GM18907 (cell line): ENCODE measurements around the gene EXOC6.

Experiments
- ATAC-seq: cut with Tn5 transposase; IDR thresholded peaks from one replicate; pipeline ENCODE4 v1.9.1; 2021; ENCODE audit warnings: mild to moderate bottlenecking, moderate library complexity; ENCODE audit not compliant: unreplicated experiment

Gene EXOC6

DNA sequence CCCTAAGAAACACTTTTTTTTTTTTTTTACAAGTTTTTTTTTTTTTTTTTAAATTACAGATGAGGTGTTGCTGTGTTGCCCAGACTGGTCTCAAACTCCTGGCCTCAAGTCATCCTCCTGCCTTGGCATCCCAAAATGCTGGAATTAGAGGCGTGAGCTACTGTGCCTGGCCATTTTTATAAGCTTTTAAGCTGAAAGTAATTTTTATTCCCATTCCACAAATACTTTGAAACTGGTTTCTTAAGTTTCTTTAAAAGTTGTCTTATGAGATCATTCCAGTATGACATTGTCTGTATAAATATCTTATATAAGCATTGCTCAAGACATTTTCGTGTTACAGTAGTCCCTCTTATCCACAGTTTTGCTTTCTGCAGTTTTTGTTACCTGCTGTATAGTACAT is 150.9 kb downstream of the EXOC6 start:
- no peak for ATAC-seq

DNA sequence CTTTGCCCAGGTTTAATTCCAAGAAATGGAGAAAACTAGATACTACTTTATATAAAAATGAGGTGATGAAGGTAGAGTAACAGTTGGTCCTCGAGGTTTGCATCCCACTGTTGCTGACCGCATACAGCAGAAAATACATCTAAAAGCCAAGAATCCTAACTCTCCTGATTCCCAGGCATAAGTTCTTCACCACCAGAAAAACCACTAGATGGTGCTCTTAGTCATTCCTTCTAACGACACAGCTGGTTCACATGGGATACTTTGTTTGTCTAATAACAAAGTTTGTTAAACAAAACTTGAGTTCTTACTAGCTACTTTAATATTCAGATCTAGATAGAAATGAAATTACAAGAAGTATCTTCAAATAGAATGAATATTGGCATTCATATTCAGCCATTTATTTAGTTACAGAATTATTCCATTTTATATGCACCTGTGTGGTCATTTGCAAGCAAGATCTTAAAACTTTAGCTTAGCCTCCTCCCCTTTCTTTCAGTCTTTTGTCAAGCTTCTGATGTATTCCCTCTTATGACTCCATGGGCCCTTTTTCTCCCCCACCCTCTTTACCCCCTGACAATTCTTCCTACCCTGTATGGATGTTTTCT is 158.2 kb downstream of the EXOC6 start:
- ATAC-seq, result no peak

DNA sequence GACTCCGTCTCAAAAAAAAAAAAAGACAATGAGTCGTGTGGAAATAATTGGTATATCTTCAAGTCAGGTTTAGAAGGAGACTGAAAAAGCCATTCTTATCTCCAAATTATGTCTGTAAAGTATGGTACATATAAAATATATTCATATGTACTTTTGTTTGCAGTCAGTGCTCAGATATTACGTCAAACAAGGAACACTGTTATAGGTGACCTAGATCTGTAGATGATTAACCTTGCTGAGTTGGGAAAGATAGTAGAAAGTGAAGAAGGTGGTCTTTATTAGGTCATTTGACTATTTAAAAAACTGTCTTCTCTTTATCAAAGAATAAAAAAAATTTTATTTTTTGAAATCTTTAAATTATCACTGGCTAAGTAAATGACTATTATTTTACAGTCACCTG is 167.4 kb downstream of the EXOC6 start:
- no peak for ATAC-seq

DNA sequence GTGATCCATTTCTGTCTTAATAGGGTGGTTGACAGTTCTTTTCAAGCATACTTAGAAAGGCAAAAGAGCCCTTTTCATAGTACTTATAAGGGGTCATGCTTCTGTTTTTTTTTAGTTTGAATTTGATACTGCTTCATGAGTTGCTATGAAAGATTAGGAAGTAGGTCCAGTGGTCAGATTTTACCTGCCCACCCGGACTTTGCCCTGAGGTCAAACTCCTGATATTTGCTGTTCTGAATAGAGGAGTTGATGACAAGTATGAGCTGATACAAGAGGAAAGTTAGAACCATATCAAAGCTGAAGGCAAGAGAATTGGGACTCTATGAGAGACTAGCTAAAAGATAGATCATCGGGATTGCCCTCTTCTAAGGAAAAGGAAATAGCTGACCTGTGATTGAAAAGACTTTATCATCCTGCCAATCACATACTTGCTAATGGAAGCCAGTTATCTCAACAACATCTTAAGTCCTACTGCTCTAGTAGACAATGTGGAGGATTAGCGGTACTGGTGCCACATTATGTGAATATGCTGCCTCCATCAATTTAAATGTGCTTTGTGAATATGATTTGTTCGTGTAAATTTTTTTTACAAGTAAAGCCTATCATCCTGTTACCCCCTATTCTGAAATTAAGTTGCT is 174.8 kb downstream of the EXOC6 start:
- ATAC-seq, result no peak

DNA sequence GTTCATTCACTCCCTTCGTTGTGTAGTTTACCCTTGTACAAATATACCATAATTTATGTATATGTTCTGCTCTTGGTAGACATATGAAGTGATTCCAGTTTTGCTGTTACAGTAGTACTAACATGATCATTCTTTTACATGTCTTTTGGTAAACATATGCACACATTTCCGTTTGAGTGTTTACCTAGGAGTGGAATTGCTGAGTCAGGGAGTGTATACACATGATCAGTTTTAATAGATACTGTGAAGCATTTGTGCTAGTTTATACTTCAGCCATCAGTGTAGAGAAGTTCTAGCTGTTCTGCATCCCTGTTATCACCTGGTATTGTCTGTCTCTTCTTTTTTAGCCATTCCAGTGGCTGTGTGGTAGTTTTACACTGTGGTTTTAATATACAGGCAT is 177.8 kb downstream of the EXOC6 start:
- ATAC-seq, result no peak

DNA sequence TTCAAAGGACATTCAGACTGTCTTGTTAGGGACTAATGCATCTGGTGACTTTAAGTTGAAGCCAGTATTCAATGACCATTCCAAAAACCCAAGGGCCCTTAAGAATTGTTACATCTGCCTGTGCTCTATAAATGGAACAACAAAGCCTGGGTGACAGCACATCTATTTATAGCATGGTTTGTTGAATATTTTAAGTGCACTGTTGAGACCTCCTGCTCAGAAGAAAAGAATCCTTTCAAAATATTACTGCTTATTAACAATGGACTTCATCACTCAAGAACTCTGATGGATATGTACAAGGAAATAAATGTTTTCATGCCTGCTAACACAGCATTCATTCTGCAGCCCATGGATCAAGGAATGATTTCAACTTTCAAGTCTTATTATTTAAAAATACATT is 179.2 kb downstream of the EXOC6 start:
- no peak for ATAC-seq

DNA sequence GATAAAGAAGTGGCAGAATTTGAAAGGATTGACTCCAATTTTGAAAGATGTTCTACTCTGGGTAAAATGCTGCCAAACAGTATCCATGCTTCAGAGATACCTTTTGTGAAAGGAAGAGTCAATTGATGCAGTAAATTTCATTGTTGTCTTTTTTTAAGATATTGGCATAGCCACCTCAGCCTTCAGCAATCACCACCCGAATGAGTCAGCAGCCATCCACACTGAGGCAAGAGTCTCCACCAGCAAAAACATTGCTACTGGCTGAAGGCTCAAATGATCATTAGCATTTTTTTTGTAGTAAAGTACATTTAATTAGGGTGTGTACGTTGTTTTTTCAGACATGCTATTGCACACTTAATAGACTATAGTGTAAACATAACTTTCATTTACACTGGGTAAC is 180.6 kb downstream of the EXOC6 start:
- ATAC-seq, result no peak

DNA sequence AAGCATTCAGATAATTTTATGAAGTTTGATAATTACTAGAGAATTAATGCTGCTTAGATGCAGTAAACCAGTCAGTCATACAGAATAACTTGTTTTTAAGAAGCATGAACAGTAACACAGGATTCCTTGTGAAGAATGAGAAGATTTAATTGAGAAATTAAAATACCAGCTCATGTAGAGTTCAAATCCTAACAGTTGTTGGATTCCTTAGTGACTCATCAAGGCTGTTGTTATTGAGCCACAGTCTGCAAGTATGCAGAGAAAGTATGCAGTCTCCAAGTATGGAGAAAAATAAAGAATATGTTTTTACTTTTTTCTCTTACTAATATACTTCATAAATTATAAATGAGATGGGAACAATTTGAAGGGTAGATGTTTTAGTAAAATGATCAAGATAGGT is 182.1 kb downstream of the EXOC6 start:
- no peak for ATAC-seq

DNA sequence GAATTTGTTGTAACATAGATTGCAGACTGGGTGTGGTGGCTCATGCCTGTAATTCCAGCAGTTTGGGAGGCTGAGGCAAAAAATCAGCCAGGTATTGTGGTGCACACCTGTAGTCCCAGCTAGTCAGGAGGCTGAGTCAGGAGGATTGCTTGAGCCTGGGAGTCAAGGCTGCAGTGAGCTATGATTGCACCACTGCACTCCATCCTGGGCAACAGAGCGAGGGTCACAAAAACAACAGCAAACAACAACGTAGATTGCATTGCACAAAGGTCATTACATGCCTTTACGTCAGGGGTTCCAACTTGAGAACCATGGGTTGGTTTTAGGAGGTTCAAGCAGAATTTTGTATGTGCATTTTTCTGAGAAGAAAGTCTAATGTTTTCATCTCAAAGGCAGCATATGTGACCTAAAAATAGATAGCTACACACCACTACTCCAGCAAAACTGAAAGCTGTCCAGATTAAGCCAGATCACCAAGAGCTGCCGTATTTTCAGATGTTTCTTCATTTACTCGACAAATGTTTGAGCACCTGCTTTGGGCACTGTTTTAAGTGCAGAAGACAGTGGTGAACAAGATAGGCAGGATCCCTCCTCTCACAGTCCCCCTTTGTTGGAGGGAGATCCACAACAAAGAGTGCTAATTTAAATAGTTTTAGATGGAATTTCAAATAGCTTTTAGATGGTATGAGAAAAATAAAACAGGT is 183.9 kb downstream of the EXOC6 start:
- ATAC-seq, result no peak

DNA sequence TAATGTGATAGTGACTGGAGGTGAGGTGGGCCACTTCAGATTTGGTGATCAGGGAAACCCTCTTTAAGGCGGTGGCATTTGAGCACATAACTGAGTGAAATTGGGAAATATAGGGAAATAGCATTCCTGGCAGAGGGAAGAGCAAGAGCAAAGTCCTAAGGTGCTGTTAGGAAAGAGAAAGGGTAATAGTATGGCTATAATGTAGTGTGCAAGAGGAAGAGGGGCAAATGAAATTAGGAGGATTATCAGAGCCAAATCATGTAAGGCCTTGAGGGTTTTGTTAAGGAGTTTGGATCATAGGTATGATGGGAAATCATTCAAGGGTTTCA is 184.5 kb downstream of the EXOC6 start:
- no peak for ATAC-seq

DNA sequence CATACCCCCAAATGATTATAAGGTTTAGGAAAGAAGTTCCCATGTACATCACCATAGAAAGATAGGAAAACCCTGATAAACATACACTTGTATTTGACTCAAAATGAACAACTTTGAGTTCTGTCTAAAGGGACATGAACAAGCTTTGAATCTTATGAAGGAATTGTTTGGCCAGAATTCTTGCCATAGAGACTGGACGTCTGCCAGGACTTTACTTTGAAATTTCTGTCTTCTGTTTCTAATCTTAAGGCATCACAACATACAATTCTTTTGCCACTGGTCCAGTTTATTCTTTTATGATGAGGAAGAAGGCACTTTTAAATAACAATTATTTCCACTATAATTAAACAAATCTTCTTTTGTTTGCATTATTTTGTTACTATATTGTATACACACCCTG is 186.1 kb downstream of the EXOC6 start:
- no peak for ATAC-seq

DNA sequence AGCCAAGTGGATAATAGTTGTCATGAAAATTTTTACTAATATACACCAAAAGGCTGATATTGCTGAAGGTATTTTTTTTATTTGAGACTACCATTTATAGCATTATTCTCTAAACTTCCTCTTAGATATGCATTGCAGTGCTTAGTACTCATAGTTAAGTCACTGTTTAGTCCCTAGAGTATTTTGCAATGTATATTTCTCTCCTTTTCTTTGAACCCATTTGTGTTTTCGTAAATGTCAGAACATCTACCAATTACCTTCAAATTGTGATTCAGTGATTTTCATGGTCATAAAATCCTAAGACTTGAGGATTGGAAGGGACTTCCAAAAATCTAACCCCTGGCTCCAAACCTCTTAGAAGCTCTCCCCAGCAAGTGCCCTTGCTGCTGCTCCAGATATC is 190.8 kb downstream of the EXOC6 start:
- no peak for ATAC-seq

DNA sequence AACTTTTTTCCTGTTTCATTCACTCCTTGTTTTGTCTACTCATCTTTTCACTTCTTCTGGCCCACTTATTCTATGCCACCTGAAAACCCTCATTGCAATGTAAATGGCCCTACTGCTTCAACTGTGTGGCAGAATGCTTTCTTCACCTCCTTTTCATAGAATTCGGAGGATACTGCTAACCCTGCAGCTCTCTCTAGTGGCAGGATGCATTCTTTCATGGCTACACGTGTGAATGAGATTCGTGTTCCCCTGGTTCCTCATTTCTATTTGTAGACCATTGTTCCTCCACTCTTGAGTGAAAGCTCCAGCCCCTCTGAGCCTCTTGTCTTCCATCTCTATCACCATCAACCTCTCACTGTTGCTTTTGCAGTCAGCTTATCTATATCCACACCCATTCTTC is 191.4 kb downstream of the EXOC6 start:
- ATAC-seq, result no peak

DNA sequence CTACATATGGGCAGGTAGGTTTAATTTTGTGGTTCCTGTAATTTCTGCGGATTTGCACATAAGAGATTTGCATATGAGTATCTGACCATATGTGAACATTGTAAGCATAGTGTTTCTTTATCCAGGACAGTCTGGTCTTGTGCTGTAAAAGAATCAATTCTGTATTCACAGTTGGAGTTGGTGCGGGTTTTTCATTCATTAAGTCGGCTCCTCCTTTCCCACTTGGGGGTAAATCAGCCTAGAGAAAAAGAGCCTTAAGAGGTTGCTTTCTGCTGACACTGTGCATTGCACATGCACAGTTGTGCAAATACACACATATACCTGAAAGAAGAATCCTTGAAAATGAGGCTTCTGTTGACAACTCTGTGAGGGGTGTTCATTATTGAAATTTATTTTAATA is 206.2 kb downstream of the EXOC6 start:
- ATAC-seq, result no peak

DNA sequence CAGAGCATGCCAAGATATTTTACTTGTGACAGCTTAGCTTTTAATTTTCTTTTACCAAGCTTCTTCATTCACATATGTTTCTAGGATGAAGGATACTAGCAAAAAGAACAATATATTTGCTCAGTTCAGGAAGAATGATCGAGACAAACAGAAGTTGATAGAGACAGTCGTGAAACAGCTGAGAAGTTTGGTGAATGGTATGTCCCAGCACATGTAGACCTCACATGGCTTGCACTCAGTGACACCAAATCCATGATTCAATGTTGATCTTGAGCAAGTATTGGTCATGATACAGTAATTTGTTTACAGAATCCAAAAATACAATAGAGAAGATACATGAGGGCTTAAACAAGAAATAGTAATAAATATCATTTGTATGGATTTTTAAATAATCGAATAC is 209.8 kb downstream of the EXOC6 start:
- no peak for ATAC-seq

DNA sequence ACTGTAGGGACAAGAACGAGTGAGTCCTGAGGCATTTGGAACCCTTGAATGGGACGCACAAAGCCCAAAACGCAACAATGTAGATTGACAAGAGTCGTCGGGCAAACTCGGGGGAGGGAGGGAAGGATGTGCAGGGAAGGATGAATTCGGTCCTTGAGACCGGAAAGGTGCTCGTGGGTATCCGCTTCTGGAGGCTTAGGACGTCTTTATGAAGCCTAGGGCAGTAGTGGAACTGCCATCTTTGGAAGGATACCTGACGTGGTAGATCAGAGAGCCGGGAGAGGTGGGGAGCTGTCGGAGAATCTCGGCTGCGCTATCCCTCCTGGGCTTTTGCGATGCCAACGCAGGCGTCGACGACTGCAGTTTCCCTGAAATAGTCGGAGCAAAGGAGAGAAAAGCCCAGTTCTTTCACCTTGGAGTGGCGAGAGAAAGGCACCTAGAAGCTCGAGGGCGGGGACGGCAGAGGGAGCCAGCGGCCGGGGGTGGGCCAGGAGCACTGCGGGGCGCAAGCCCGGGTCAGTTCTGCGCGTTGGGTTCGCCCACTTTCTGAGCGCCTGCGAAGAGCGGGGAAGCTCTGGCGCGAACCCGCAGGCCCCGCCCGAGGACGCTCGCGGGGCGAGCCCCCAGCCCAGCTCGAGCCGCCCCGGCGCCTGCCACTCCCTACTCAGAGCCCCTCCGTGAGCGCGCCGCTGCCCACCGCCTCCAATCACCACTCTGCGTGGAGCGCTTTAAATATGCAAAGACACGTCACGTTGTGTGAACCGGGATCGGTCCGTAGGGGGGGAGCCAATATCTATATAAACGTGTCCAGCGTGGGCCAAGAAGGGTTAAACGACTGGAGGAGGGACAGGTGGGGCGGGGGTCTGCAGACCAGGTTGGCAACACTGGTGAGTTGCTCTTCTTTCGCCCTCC is 211.9 kb downstream of the EXOC6 start, which contains the start of gene CYP26C1:
Gene CYP26C1 (plus strand): TSS at position 824 of the 912 bp plus-strand sequence. CDS start 466 bp downstream, outside the sequence.
- ATAC-seq, result no peak

DNA sequence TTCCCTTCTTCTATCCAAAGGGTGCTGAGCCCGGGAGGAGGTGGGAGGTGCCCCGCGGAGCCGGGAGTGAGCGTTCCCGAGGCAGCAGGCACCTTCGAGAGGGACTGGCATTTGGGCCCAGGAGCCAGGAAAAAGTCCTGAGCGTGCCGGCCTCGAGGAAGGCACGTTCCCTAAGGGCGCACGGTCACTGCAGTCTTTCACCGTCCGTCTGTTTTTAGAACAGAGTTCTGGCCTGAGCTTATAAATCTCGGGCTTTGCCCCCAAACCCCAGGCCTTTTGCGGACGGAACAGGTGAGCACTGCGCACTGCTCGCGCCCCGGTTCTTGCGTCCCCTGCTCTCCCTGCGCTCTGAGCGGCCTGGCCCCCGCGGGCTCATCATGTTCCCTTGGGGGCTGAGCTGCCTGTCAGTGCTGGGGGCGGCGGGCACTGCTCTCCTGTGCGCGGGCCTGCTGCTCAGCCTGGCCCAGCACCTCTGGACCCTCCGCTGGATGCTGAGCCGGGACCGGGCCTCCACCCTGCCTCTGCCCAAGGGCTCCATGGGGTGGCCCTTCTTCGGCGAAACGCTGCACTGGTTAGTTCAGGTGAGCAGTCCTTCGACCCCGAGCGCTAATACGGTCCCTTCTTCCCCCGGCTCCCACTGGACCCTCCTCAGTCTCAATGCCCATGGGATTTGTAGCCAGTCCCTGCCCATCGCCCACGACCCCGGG is 212.7 kb downstream of the EXOC6 start:
- ATAC-seq, result no peak

DNA sequence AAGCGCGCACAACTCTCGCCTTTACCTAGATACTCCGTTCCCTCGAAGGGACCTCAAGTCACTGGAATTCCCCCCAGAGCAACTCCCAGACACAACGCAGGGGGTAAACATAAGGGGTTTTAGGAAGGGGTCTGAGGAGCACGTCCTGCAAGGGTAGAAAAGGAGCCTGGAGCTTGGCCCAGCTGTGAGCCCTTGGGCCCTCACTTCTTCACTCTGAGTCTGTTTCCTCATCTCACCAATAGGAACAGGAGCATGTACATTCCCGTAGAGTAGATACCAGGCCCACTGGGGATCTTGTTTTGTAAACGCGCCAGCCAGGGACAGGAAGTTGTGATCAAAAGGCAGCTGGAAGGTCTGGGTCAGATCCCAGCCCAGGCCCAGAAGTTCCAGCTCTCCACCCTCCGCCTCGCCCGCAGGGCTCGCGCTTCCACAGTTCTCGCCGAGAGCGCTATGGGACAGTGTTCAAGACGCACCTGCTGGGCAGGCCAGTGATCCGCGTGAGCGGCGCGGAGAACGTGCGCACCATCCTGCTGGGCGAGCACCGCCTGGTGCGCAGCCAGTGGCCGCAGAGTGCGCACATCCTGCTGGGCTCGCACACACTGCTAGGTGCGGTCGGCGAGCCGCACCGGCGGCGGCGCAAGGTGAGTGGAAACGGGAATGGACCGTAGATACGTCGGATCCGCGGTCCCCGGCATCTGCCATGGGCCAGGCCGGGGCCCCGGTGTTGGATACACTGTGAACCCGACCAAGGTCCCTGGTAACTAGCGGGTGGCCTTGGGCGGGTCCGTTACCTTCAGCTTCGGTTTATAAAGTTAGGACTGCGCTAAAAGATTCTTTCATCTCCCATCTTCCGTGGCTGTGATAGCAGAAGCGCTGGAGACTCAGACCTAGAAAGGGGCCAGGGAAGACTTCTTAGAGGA is 213.5 kb downstream of the EXOC6 start:
- ATAC-seq, result no peak

DNA sequence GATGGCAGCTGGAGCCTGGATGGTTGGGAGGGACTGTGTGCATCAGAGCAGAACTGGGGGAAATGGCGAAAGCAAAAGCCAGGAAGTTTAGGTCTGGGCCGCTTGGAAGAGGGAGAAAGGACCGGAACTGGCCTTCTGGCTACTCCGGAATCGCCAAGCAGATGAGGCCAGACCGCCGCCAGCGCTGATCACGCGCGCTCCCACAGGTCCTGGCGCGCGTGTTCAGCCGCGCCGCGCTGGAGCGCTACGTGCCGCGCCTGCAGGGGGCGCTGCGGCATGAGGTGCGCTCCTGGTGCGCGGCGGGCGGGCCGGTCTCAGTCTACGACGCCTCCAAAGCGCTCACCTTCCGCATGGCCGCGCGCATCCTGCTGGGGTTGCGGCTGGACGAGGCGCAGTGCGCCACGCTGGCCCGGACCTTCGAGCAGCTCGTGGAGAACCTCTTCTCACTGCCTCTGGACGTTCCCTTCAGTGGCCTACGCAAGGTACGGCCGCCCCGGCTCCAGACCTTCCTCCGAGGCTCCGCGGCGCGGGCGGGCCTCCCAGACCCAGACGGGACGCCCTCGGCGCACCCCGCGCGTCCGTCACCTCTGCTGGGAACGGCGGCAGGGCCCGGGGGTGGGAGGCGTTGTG is 214.3 kb downstream of the EXOC6 start:
- no peak for ATAC-seq
